DOHH2 (cell line): ENCODE results near the gene DLGAP1.

Experiments used
- CTCF ChIP-seq: fragments of 200-600 bp; sonication (generic); IDR thresholded peaks from one replicate; pipeline ENCODE4 v1.5.1; 2014; ENCODE audit warnings: antibody characterized with exemption, mild to moderate bottlenecking, low read depth, low read length; ENCODE audit not compliant: poor library complexity, severe bottlenecking
- EZH2phosphoT487 ChIP-seq: fragments of 200-600 bp; sonication (generic); IDR thresholded peaks from 2 replicates; pipeline ENCODE4 v1.6.1; 2017; ENCODE audit warnings: borderline replicate concordance, mild to moderate bottlenecking, antibody characterized with exemption, low read length, moderate library complexity, mixed read lengths

GRCh38 chr18:3623769-3624545 lies 831.1 kb downstream of the DLGAP1 start:
- TF ChIP-seq CTCF (no peak), EZH2phosphoT487 (no peak)
